Activated CD8-positive, alpha-beta memory T cell treated with anti-CD3 and anti-CD28 coated beads for 4 hours (primary cell): ENCODE measurements around the gene PAN2.
"Not testable (repeated sequence)": the region's sequence is repeated elsewhere in the genome, so short reads cannot be mapped to it uniquely, and the experiment has no call there.

ENCODE experiments used
- DNase-seq, 2 donors: peaks; one replicate each; pipeline ENCODE4 v3.0.0-alpha.2; 2020; ENCODE audit warnings: low read depth in 2 of 2

The PAN2 gene

DNA sequence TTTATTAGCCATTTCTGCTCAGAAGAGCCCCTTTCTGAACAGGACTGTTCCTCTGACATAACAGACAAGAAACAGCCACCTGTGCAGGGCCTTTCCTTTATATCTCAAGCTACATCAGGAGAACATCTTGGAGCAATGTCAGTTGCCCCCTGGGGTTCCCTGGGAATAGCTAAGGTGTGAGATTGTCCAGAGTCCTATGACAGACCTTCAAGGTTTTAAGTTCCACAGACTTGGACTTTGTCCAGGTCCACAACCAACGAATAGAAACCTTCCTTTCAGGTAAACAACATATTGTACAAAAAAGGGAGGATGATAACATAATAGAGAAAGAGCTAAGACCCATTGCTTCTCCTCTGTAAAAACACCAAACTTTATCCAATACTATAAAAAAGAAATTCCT is 7.8 kb upstream of the PAN2 start:
- DNase-seq: no peak

DNA sequence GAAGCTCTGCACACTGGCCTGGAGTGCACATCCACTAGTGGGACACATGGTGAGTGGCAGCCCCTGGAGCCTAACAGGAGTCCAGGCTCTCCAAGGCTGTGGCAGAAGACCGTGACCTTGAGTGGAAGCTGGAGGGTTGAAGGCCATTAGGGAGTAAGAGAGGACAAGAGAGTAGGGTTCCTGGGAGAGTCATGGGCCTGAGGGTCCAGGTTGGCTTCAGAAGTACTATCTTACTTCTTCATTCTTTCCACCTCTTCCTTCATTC is 5.3 kb upstream of the PAN2 start:
- DNase-seq: no peak

DNA sequence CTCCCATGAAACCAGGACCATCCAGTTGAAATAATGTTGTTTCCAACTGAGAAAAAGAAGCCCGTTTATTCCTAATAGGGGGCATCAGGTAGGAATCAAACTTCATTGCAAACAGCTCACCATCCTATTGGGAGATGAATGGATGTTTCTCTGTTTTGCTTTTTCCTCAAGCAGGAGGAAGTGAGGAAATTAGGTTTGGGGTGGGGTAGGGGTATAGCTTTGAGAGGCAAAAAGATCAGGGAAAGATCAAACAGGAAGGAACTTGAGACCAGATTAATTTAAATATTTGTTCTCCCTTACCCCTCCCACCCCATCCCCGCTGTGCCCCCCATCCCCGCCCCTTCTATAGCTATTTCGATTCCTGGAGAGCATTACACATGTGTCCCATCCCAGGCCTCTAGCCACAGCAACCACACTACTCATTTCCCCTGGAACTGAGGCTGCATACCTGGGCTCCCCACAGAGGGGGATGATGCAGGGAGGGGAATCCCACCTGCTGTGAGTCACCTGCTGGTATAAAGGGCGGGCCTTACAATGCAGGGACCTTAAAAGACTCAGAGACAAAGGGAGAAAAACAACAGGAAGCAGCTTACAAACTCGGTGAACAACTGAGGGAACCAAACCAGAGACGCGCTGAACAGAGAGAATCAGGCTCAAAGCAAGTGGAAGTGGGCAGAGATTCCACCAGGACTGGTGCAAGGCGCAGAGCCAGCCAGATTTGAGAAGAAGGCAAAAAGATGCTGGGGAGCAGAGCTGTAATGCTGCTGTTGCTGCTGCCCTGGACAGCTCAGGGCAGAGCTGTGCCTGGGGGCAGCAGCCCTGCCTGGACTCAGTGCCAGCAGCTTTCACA is 4.7 kb upstream of the PAN2 start, which contains the start of gene IL23A:
Gene IL23A (plus strand): TSS at position 577 of the 850 bp plus-strand sequence. CDS start 161 bp downstream, at position 738.
- peak; percentile 59 to 87 for DNase-seq

DNA sequence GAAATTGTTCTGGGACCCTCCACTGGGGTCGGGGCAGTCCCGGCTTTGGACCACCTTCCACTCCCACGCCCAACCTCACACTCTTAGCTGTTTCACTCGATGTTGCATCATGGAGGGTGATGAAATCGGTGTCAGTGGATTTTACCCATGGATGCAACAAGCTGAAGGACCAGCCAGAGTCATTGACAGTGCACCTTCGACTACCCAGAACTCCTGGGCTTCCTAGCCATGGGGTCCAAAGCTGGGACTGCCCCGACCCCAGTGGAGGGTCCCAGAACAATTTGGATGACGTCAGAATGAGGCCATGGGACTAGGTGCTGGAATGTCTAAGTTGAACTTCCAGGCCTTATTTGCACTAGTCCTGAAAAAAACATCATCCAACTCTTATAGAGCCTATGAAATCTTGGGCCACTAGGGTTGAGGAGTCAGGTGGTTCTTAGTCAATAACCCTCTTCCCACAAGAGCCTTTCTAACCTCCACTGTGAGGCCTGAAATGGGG is 4.0 kb upstream of the PAN2 start:
- no peak for DNase-seq

DNA sequence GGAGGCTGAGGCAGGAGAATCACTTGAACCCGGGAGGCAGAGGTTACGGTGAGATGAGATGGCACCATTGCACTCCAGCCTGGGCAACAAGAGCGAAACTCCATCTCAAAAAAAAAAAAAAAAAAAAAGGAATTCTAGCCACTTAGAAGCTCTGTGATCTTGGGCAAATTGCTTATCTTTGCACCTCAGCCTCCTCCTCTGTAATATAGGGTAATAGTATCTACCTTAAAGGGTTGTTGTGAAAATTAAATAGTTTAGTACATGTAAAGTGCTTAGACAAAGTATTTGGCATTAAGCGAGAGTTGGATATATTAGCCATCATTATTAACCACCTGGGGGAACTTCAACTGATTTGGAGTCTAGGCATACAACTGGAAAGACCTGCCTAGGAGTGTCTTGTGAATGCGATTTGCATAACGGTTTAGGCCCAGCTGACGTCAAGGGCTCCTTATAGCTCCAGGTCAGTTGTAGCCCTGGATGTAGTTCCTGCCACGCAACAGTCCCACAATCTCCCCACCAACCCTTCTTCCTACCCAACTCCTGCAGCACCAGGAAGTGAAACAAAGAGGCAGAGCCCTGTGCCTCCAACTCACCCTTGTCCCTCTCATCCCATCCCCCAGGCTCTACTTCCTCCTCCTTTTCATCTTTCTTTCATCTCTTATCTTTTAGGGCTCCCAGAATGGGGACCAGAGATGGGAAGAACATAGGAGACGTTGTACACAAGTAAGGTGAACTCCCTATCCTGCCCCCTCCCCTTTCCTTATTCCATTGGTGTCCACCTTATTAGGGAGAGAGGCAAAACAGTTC is 2.8 kb upstream of the PAN2 start:
- DNase-seq: no peak

DNA sequence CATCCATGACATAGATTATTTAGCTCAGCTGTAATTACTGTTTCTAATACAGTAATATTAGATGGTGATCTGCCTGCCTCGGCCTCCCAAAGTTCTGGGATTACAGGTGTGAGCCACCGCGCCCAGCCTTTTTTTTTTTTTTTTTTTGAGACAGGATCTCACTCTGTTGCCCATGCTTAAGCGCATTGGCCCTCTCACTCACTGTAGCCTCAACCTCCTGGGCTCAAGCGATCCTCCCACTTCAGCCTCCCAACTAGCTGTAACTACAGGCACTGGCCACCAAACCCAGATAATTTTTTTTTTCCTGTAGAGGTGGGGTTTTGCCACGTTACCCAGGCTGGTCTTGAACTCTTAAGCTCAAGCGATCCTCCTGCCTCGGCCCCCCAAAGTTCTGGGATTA is 1.7 kb upstream of the PAN2 start:
- DNase-seq: not testable (repeated sequence)

DNA sequence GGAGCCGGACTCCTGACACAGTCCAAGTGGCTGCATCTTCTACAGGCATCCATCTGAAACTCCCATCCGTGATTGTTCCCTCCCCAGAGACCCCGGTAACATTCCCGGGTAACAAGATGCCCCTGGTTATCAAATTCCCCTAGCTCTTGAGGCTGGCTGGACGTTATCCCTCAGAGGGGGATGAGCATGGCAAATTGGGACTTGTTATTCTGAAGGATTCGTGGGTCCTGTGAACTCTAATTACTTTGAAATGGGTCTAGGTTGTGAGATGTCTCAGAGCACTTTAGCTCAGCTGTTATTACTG is 642 bp upstream of the PAN2 start:
- no peak for DNase-seq

DNA sequence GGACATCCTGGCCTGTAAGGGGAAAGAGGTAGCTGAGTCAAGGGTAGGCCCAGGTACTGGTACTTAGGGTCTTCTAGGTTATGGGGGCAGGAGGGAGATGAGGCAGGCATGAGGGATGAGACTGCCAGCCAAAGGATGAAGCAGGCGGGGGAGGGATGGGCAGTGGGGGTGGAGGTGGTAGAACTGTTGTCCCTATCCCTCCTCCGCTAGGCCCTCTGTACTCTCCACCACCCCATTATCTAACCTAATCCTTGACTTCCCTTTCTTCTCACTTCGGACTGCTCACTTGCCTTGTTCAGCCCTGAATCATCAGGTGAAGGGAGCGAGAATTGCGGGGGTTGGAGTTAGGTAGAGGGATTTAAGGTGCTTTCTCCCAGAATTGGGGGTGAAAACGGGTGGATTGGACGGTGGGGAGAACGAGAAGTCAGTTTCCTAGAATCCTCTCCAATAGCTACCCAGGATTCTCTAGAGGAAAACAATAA is 562 bp downstream of the PAN2 start:
- DNase-seq: no peak

DNA sequence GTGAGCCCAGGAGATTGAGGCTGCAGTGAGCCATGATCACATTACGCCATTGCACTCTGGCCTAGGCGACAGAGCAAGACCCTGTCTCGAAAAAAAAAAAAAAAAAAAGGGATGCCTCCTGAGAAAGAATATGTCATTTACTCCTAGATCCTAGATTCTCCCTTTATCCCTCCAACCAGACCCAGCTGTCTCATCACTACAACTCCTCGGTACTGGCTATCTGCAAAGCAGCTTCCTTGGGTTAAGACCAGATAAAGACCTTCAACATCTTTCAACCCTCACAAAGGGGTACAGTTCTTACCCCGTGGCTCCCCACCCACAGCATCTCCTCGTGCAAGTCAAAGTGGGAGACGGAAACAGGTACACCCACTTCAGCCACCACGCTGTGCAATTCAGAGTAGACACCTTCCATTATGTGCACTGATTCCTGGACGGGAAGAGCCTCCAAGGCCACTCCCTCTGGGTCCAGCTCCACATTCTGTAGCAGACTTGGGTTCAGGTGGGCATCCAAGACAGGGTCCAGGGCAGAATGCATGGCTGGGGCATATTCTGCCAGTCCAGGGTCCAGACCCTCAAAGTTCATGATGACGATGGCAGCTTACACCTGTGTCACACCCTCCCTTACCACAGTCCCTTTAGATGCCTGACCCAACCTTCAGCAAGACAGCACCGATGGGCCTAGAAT is 1.1 kb downstream of the PAN2 start:
- DNase-seq: no peak

DNA sequence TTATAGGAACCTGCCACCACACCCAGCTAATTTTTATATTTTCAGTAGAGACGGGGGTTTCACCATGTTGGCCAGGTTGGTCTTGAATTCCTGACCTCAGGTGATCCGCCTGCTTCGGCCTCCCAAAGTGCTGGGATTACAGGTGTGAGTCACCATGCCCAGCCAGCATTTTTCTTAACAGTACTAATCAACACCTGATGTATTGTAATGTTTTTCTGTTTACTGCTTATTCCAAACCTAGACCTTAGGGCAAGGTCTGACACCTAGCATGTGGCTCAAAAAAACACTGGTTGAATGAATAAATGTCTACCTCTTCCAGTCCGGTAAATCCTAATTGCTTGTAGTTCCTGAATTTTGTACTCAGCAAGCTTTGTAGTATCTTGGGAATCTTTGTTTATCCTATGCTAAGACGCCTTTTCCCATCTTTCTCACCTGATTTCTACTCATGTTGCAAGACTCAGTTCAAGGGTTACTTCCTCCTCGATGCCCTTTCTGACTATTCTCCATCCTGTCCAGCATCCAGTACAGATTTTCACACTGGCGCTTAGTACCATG is 2.8 kb downstream of the PAN2 start:
- DNase-seq: no peak

DNA sequence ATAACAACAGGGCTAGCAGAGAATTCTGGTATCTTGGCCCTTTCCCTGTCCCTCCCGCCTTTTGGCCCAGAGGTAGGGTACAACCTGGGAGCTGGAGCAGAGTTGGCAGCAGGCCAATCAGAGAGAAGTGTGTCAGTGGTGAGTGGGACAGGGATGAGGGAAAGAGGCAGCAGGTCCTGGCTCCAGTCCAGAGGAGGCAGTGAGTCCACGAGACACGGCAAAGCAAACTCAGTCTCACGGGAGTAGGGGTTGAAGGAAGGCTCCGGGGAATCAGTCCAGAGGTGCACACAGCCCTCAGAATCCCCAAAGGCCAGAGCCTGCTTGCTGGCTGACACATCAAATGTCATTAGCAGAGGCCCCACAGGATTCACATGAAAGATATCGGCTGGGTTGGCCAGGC is 7.3 kb downstream of the PAN2 start:
- no peak for DNase-seq

DNA sequence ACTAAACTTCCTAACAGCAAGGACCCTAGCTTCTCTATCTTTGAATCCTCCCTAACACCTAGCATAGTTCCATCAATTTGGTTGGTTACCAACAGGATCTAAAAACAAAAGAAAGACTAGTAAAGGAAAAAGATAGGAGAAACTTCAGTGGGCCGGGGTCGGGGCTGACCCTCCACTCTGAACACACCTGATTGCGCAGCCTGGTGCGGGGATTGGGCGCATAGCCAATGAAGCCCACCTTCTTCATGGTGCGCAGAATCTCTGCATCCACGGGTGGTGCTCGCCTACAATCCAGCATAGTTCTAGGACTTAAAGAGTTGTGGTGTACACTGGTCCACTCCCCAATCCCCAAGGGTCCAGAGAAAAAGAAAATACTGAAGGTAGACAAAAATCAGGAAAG is 7.7 kb downstream of the PAN2 start:
- DNase-seq: no peak

DNA sequence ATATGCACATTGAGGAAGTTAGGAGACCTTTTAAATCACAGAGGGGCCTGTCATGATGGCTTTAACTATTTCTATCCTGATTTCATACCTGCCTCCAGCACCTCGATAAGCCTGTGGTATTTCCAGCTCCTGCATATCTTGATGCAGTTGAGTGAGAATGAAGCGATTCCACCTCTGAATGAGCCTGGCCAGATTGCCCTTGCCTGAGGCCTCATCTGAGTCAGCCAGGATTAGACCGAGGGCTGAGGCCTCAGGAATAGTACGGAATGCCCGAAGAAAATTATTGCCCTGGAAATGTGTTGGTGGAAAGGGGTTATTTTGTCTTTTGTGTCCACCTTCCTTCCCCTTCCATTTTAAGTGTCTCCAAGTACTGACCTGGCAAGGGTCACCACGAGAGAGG is 9.6 kb downstream of the PAN2 start:
- DNase-seq: no peak

DNA sequence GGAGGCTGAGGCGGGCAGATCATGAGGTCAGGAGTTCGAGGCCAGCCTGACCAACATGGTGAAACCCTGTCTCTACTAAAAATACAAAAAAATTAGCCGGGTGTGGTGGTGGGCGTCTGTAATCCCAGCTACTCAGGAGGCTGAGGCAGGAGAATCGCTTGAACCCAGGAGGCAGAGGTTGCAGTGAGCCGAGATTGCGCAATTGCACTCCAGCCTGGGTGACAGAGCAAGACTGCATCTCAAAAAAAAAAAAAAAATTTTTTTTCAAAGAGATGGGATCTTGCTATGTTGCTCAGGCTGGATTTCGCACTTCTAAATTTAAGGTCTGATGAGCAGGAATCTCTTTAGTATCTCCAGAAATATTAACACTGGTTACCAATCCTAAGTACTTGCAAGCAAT is 12.2 kb downstream of the PAN2 start:
- not testable (repeated sequence) for DNase-seq

DNA sequence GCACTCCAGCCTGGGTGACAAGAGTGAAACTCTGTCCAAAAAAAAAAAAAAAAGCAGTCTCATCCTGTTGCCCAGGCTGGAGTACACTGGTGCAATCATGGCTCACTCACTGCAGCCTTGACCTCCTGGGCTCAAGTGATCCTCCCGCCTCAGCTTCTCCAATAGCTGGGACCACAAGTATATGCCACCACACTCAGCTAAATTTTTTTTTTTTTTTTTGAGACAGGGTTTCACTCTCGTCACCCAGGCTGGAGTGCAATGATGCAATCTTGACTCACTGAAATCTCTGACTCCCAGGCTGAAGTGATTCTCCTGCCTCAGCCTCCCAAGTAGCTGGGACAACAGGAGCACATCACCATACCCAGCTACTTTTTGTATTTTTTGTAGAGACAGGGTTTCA is 12.8 kb downstream of the PAN2 start:
- DNase-seq: no peak

DNA sequence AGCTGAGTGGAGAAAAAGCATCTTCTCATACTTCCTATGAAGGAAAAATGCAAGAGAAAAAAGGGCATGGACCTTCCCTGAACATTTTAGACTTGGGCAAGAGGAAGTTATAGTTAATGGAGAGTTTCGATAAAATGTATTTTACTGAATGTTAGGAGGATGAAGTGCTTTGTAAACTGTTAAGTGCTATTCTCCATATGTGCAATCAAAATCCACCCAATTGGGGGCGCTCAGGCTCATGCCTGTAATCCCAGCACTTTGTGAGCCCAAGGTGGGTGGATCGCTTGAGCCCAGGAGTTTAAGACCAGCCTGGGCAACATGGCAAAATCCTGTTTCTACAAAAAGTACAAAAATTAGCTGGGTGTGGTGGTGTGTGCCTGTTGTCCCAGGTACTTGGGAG is 16.1 kb downstream of the PAN2 start:
- no peak for DNase-seq

DNA sequence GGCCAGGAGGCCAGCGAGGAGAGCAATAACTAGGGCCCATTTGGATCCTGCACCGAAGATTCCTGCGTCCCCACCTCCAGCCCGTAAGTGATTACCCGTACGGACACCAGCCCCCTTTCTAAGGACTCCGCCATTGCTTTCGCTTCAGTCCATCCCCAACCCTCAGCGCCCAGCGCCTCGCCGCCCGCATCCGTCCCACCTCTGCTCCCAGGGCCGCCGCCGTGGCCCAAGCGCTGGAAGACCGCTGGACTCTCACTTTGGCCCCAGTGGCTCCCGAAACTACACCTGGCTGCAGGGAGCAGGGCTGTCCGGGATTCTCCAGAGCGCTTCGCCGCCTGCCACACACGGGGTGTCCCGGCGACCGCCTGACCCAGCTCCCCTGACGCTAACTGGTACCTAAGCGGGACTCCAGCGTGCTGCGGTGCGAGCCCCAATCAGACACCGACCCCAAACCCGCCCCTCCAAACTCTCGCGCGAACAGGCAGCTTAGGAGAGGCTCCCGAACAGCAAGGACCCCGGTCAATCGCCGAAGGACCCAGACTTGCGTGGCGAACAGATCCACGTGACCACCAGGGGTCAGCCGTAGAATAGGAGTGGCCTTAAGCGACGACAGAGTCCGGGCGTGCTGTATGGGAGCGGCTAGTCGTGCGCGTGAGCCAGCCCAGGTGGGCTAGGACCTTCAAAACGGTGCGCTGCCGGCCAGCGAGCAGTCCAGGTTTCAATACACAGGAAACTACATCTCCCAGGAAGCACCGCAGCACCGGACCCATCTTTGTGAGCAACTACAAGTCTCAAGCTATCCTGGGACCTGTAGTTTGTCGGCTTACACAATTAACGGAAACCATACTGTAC is 18.0 kb downstream of the PAN2 start, which contains the start of gene CNPY2:
Gene CNPY2 (minus strand): TSS at position 367 of the 852 bp plus-strand sequence. CDS start 771 bp downstream, outside the sequence.
- DNase-seq: peak; percentile 88 to 89

DNA sequence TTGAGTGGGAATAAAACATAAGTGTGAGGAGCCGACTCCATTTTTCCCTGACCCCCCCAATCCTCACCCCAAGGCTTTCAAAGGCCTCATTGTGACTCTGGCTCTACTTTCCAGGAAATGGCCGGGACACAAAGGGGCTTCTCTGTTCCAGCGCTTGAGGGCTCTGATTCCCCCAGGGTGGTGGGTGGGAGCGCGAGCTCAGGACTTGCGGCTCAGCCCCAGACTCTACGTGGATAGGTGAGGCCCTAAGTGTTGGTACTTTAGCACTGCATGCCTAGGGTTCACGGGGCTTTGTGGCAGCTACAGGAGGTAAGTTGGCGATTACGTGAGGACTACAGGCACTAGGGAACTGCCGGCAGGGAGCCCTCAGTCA is 18.6 kb downstream of the PAN2 start:
- DNase-seq: no peak

DNA sequence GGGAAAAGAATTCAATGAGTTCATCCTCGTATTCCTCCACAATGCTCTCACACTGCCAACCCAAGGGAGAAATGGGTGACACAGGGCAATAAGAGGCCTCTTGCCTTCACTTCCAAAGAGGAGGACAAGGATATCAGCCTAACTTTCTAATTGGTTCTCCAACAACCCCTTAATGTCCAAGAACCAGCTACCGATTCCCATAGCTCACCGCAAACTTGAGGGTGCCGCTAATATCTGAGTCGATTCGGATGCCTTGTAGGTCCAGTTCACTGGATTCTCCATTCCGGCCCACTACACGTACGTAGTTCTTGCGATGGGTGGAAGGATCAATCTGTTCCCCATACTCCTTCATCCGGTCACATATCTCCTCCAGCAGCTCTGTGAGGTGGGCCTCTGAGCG is 22.8 kb downstream of the PAN2 start:
- no peak for DNase-seq

DNA sequence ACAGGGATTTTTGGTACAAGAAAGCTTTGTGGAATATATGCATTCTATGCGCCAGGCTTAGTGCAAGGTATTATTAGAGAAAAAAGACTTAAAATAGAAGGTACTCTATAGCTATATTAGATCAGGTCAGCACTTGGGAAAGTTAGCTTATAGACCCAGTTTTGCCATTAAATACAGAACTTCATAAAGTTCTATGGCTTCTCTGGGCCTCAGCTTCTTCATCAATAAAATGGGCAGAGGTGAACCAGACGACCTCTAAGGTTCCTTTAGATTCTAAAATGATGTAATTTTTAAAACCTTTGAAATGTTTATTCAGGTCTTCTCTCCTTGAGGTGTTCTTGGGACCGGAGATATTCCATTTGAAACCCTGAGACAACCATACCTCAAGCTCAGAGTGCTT is 25.1 kb downstream of the PAN2 start:
- no peak for DNase-seq
